SU-DHL-6 (cell line): ENCODE results near the gene HELT.
A peak's percentile ranks its signal among the peaks of the same experiment; 100 is the strongest.

Source experiments
- H2AFZ ChIP-seq: fragments of 200-600 bp; sonication (generic); 2 replicates; pipeline ENCODE4 v1.6.1; 2014; ENCODE audit warnings: low read depth, mild to moderate bottlenecking, moderate library complexity, mixed read lengths, antibody characterized with exemption, low read length; ENCODE audit not compliant: severe bottlenecking
- H3F3A ChIP-seq: fragments of 200-600 bp; shearing (Covaris generic); 2 replicates; pipeline ENCODE4 v1.6.0; 2016; ENCODE audit warnings: antibody characterized with exemption, mild to moderate bottlenecking; ENCODE audit not compliant: insufficient read depth
- H3K27ac ChIP-seq: fragments of 200-600 bp; sonication (generic); 2 replicates; pipeline ENCODE4 v1.5.1; 2016; ENCODE audit warnings: low read depth, mild to moderate bottlenecking, low read length, moderate library complexity, mixed read lengths
- H3K27me3 ChIP-seq: fragments of 200-600 bp; sonication (generic), shearing (Covaris generic); 2 replicates; pipeline ENCODE4 v1.6.0; 2014; ENCODE audit warnings: mild to moderate bottlenecking, low read length
- H3K36me3 ChIP-seq: fragments of 200-600 bp; sonication (generic); 2 replicates; pipeline ENCODE4 v1.6.1; 2014; ENCODE audit warnings: mild to moderate bottlenecking, low read length, mixed read lengths
- H3K4me2 ChIP-seq: fragments of 300-600, 200-600 bp; shearing (Covaris generic), sonication (generic); 2 replicates; pipeline ENCODE4 v1.6.0; 2014; ENCODE audit warnings: low read length, low read depth, mild to moderate bottlenecking; ENCODE audit not compliant: poor library complexity, severe bottlenecking
- H3K4me3 ChIP-seq: fragments of 200-600 bp; sonication (generic); 2 replicates; pipeline ENCODE4 v1.5.1; 2014; ENCODE audit warnings: antibody characterized with exemption, low read length, mild to moderate bottlenecking, mixed read lengths; ENCODE audit not compliant: insufficient read depth, poor library complexity, severe bottlenecking
- H3K79me2 ChIP-seq: fragments of 200-600 bp; sonication (generic); 2 replicates; pipeline ENCODE4 v1.6.1; 2014; ENCODE audit warnings: mild to moderate bottlenecking, low read length, moderate library complexity; ENCODE audit not compliant: insufficient read depth
- H3K9ac ChIP-seq: fragments of 200-600 bp; sonication (generic); 2 replicates; pipeline ENCODE4 v1.7.0; 2014; ENCODE audit warnings: mild to moderate bottlenecking, low read length
- H3K9me2 ChIP-seq: fragments of 200-600 bp; sonication (generic); replicated peaks from 2 replicates; pipeline ENCODE4 v1.6.1; 2014; ENCODE audit warnings: low read length; ENCODE audit not compliant: insufficient read depth
- H3K9me3 ChIP-seq: fragments of 200-600 bp; sonication (generic); 2 replicates; pipeline ENCODE4 v1.6.1; 2014; ENCODE audit warnings: low read length, mixed read lengths; ENCODE audit not compliant: insufficient read depth
- H4K20me1 ChIP-seq: fragments of 200-600 bp; sonication (generic); 2 replicates; pipeline ENCODE4 v1.6.1; 2014; ENCODE audit warnings: low read depth, mild to moderate bottlenecking, antibody characterized with exemption, low read length, moderate library complexity, mixed read lengths
- EZH2phosphoT487 ChIP-seq: fragments of 200-600 bp; sonication (generic), shearing (Covaris generic); conservative IDR thresholded peaks from 2 replicates; pipeline ENCODE4 v1.6.1; 2018; ENCODE audit warnings: mild to moderate bottlenecking, antibody characterized with exemption, low read length, moderate library complexity, mixed read lengths
- TF ChIP-seq, protein P1 (sequence below): fragments of 200-600 bp; sonication (generic); IDR thresholded peaks from one replicate; pipeline ENCODE4 v1.5.1; 2017; ENCODE audit warnings: antibody characterized with exemption, mild to moderate bottlenecking, low read length, moderate library complexity; ENCODE audit not compliant: insufficient read depth, poor library complexity, severe bottlenecking

The HELT gene

DNA sequence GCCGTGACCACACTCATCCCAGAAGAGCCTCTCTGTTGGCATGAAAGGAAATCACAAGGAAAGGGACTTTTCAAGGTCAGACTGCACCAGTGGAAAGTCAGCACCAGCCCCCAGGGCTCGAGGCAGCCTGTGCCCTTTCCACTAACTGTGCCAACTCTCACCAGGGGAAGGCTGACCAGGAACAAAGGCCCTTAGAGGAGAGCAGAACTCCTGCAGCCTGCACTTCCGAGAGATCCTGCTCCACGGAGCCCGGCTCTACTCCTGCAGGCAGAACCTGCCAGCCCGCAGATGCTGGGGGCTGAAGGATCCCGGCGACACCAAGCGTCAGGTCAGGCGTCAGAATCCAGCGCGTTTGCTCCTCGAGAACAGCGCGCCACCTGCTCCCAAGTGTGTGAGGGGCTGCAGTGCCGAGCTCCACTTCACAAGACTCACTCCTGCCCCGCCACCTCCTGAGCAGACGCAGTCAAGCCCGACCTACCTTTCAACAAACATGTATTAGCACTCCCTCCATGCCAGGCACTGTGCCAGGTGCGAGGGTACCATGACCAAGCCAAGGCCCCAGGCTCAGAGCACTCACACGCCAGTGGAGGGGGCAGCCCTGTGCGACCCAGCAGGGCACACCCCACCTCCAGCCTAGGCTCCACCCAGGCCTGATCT, 13.6 kb upstream of the HELT start:
- Histone ChIP-seq H3K79me2 (no peaks in the 10 kb centered on the region), H3K27me3 (no peaks in the 10 kb centered on the region), H3K27ac (no peak overlapping the region), H3K9me2 (no peaks in the 10 kb centered on the region), H3K4me2 (peak overlapping the region; percentile 40), H4K20me1 (no peaks in the 10 kb centered on the region), H3K9ac (no peak overlapping the region), H3K36me3 (no peaks in the 10 kb centered on the region), H2AFZ (peak overlapping the region; percentile 39), H3K4me3 (no peak overlapping the region), H3F3A (no peaks in the 10 kb centered on the region), H3K9me3 (no peaks in the 10 kb centered on the region)
- TF ChIP-seq, protein P1, sequence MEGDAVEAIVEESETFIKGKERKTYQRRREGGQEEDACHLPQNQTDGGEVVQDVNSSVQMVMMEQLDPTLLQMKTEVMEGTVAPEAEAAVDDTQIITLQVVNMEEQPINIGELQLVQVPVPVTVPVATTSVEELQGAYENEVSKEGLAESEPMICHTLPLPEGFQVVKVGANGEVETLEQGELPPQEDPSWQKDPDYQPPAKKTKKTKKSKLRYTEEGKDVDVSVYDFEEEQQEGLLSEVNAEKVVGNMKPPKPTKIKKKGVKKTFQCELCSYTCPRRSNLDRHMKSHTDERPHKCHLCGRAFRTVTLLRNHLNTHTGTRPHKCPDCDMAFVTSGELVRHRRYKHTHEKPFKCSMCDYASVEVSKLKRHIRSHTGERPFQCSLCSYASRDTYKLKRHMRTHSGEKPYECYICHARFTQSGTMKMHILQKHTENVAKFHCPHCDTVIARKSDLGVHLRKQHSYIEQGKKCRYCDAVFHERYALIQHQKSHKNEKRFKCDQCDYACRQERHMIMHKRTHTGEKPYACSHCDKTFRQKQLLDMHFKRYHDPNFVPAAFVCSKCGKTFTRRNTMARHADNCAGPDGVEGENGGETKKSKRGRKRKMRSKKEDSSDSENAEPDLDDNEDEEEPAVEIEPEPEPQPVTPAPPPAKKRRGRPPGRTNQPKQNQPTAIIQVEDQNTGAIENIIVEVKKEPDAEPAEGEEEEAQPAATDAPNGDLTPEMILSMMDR = no peak
- TF ChIP-seq EZH2phosphoT487 = no peak

DNA sequence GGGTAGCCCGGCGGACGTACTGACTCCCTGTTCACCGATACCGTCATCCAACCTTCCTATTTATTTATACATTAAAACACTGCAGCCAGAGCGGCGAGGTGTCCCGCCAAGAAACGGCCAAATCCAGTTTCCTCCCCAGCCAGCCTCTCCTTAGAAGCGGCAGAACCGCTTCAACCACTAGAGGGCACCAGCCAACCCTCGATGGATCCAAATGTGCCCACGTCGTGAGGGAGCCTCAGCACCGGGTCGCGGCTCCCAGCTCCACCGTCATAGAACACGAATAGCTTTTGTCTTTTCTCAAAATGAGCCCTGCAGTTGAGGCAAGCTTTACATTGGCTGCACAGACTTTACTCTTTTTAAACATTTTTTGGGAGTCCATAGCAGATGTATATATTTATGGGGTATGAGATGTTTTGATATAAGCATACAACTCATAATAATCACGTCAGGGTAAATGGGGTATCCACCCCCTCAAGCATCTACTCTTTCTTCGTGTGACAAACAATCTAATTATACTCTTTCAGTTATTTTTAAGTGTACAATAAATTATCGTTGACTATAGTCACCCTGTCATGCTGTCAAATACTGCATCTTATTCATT, 13.0 kb upstream of the HELT start:
- Histone ChIP-seq H3K79me2 (no peaks in the 10 kb centered on the region), H4K20me1 (no peaks in the 10 kb centered on the region), H3K4me2 (peak overlapping the region; percentile 40), H3K36me3 (no peaks in the 10 kb centered on the region), H2AFZ (peak overlapping the region; percentile 39), H3K27ac (no peak overlapping the region), H3F3A (no peaks in the 10 kb centered on the region), H3K9ac (no peak overlapping the region), H3K27me3 (no peaks in the 10 kb centered on the region), H3K9me3 (no peaks in the 10 kb centered on the region), H3K9me2 (no peaks in the 10 kb centered on the region), H3K4me3 (no peak overlapping the region)
- TF ChIP-seq, protein P1 = peak; percentile 95
- no peak for TF ChIP-seq EZH2phosphoT487

DNA sequence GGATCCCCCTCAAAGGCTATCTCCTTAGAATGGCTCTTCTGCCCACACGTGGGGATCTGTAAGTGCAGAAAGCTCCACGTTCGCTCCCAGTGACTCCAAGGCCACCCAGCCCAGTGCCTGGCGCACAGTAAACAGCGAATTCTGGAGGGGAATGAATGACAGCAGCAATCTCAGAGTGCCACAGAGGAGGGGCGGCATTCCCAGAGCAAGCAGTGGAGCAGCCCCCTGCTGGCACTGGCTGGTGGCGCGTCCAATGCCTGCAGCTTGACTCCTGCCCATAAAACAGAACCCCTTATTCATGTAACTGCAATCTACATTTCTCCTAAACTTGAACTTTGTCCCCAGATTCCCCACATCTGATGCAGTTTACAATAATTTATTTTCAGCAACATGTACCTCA, 6.9 kb upstream of the HELT start:
- Histone ChIP-seq H3F3A (no peaks in the 10 kb centered on the region), H3K79me2 (no peaks in the 10 kb centered on the region), H4K20me1 (no peaks in the 10 kb centered on the region), H3K9ac (no peak overlapping the region), H3K27me3 (no peaks in the 10 kb centered on the region), H2AFZ (no peak overlapping the region), H3K36me3 (no peaks in the 10 kb centered on the region), H3K4me3 (no peak overlapping the region), H3K27ac (no peak overlapping the region), H3K4me2 (no peak overlapping the region), H3K9me2 (no peaks in the 10 kb centered on the region), H3K9me3 (no peaks in the 10 kb centered on the region)
- no peak for TF ChIP-seq EZH2phosphoT487
- TF ChIP-seq, protein P1 = peak; percentile 36
